GM12878 (cell line): ENCODE results near the gene REXO1. TPM values are rescaled to one million over a fixed set of nuclear protein-coding genes. Genes with fewer than 3 reads are reported as not detected.

Experiments used
- E4F1 ChIP-seq: fragments of 450-650 bp; IDR thresholded peaks from 2 replicates; pipeline ENCODE4 v1.6.1; 2018; ENCODE audit warnings: borderline replicate concordance, mild to moderate bottlenecking; ENCODE audit not compliant: partially characterized antibody
- HSF1 ChIP-seq: fragments of 150-350 bp; IDR thresholded peaks from 2 replicates; pipeline ENCODE4 v1.6.1; 2014; ENCODE audit warnings: mild to moderate bottlenecking, low read depth, low read length
- IKZF2 ChIP-seq, 2 experiments: fragments of 450-650 bp; IDR thresholded peaks; 2 replicates each; pipeline ENCODE4 v1.6.1; 2017; ENCODE audit warnings: mild to moderate bottlenecking in 2 of 2, moderate library complexity in 2 of 2
- NRF1 ChIP-seq: conservative IDR thresholded peaks from 2 replicates; pipeline ENCODE4 v1.6.1; 2011; ENCODE audit warnings: mild to moderate bottlenecking, low read depth, low read length, improper control_type of control experiment
- polyA plus RNA-seq, 11 experiments: library from polyadenylated mRNA; depleted of rRNA in 4 of 11; unstranded in 6 of 11; stranded (reverse) in 5 of 11; fragments of >200 nt; fragmentation: Nextera tagmentation in 4 of 11; fragmentation: Illumina TruSeq in 1 of 11; extraction: Ambion mirVana in 4 of 11; extraction: Trizol in 1 of 11; gene quantifications; 1 replicate in 1 of 11; 2 replicates in 10 of 11; pipeline versions ENCODE4 v1.2.1 to v1.2.3, GENCODE V29; 2011 to 2016; ENCODE audit warnings: inconsistent platforms in 2 of 11, missing spikeins in 2 of 11, low read depth in 1 of 11
- total RNA-seq, 4 experiments: library from RNA; depleted of rRNA in 3 of 4; stranded (reverse); fragments of >200 nt in 3 of 4; fragmentation: Illumina TruSeq in 1 of 4; extraction: Trizol in 1 of 4; gene quantifications; 2 replicates each; pipeline versions ENCODE4 v1.2.1 to v1.2.3, GENCODE V29; 2013 to 2021
- TF ChIP-seq, protein P1 (sequence below): fragments of 450-650 bp; formaldehyde crosslinking; IDR thresholded peaks from 2 replicates; pipeline ENCODE4 v1.4.0; 2020; ENCODE audit warnings: mild to moderate bottlenecking, moderate library complexity

REXO1 gene
- total and polyA plus RNA-seq, 10 of the 15 experiments (the other 5 are each of a cell fraction or from before 2014, with no cell fraction given): 0.03 to 45.2 (median 8.4) TPM

DNA sequence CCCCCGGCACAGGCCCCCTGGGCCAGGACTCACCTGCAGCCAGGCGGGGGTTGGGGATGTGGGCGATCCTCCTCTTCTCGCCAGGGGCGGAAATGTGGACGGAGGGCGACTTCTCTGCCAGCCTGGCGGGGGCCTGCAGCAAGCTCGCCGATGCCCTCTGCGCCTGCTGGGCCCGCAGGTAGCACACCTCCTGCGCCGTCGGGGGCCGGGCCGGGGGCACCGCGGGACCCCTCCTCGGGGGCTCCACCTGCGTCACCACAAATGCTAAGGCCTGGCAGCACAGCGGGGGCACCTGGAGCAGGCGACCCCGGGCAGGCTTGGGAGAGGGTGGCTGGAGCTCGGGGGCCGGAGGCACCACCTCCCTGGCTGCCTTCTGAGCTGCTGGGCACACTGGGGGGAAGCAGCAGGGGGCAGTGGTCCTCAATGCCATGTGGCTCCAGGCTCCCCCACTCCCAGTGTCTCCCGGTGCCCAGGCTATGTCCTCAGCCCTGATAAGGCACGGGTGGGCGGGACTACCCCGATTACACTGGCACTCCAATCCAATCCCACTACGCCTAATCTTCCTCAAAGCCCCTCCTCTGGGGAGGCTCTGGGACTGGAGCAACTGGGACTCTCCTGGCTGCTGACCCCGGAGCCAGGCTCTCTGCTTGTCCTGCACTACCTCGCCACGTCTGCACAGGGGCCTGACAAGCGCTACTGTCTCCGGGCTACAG lies 24.6 kb downstream of the REXO1 start (continued):
- TF ChIP-seq, protein P1, sequence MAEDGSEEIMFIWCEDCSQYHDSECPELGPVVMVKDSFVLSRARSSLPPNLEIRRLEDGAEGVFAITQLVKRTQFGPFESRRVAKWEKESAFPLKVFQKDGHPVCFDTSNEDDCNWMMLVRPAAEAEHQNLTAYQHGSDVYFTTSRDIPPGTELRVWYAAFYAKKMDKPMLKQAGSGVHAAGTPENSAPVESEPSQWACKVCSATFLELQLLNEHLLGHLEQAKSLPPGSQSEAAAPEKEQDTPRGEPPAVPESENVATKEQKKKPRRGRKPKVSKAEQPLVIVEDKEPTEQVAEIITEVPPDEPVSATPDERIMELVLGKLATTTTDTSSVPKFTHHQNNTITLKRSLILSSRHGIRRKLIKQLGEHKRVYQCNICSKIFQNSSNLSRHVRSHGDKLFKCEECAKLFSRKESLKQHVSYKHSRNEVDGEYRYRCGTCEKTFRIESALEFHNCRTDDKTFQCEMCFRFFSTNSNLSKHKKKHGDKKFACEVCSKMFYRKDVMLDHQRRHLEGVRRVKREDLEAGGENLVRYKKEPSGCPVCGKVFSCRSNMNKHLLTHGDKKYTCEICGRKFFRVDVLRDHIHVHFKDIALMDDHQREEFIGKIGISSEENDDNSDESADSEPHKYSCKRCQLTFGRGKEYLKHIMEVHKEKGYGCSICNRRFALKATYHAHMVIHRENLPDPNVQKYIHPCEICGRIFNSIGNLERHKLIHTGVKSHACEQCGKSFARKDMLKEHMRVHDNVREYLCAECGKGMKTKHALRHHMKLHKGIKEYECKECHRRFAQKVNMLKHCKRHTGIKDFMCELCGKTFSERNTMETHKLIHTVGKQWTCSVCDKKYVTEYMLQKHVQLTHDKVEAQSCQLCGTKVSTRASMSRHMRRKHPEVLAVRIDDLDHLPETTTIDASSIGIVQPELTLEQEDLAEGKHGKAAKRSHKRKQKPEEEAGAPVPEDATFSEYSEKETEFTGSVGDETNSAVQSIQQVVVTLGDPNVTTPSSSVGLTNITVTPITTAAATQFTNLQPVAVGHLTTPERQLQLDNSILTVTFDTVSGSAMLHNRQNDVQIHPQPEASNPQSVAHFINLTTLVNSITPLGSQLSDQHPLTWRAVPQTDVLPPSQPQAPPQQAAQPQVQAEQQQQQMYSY (CRISPR knock-in tag): no peak
- TF ChIP-seq IKZF2 (IDR thresholded peaks at IDR 0.05): no peak
- no peak for TF ChIP-seq E4F1
- no peak for TF ChIP-seq HSF1
- no peak for TF ChIP-seq NRF1
